Ovary (tissue), 3 donors: ENCODE data around the gene DSCAML1.

ENCODE experiments used
- CTCF ChIP-seq, 3 donors: fragments of 450-650 bp in 2 of 3; fragments of 200-600 bp in 1 of 3; IDR thresholded peaks; one replicate each; pipeline versions ENCODE4 v1.5.1 to v1.8.0; 2016 to 2022; ENCODE audit warnings: antibody characterized with exemption in 3 of 3, mild to moderate bottlenecking in 1 of 3
- POLR2A ChIP-seq: fragments of 450-650 bp; IDR thresholded peaks from one replicate; pipeline ENCODE4 v1.6.1; 2017; ENCODE audit warnings: antibody characterized with exemption, mild to moderate bottlenecking, moderate library complexity
- donor health status: DM: no; HTN: no; CAD: no.

GRCh38 chr11:117410861-117411710 lies 385.9 kb downstream of the DSCAML1 start:
- TF ChIP-seq CTCF (IDR thresholded peaks at IDR 0.05), result no peak
- TF ChIP-seq POLR2A, result no peak
